K562 (cell line): Measurements from ENCODE around the gene NAIF1. TPM values are rescaled to one million over a fixed set of nuclear protein-coding genes. Genes with fewer than 3 reads are reported as not detected.
A peak's percentile ranks its signal among the peaks of the same experiment; 100 is the strongest.

Source experiments
- FOXA1 ChIP-seq: fragments of 450-650 bp; IDR thresholded peaks from 2 replicates; pipeline ENCODE4 v1.6.1; 2016; ENCODE audit warnings: mild to moderate bottlenecking, borderline replicate concordance
- RBBP5 ChIP-seq: fragments of 200-600 bp; sonication (generic); IDR thresholded peaks from 2 replicates; pipeline ENCODE4 v1.6.1; 2012; ENCODE audit warnings: borderline replicate concordance, mild to moderate bottlenecking, low read length, control low read depth, inconsistent platforms; ENCODE audit not compliant: insufficient read depth, poor library complexity, severe bottlenecking
- RBM34 ChIP-seq: fragments of 200-400 bp; formaldehyde crosslinking; IDR thresholded peaks from 2 replicates; pipeline ENCODE4 v1.6.1; 2018; ENCODE audit warnings: low read length, borderline replicate concordance; ENCODE audit not compliant: insufficient read depth
- polyA plus RNA-seq, 8 experiments: library from polyadenylated mRNA; depleted of rRNA in 4 of 8; stranded (reverse) in 5 of 8; unstranded in 3 of 8; fragments of >200 nt; fragmentation: Nextera tagmentation in 2 of 8; fragmentation: Illumina TruSeq in 1 of 8; extraction: Ambion mirVana in 2 of 8; extraction: Trizol in 1 of 8; gene quantifications; 2 replicates each; pipeline versions ENCODE4 v1.2.1 to v1.2.3, GENCODE V29; 2011 to 2014; ENCODE audit warnings: inconsistent platforms in 1 of 8, missing spikeins in 1 of 8
- total RNA-seq, 7 experiments: library from RNA; depleted of rRNA in 6 of 7; stranded (reverse); fragments of >200 nt in 6 of 7; fragmentation: Illumina TruSeq in 2 of 7; extraction: Trizol in 2 of 7; gene quantifications; 2 replicates each; pipeline versions ENCODE4 v1.2.1 to v1.2.3, GENCODE V29; 2011 to 2021; ENCODE audit warnings: low replicate concordance in 1 of 7
- TF ChIP-seq, protein P1 (sequence below): fragments of 200-600 bp; sonication (generic); IDR thresholded peaks from one replicate; pipeline ENCODE4 v1.6.1; 2012; ENCODE audit warnings: mild to moderate bottlenecking, low read depth, low read length, inconsistent platforms
- TF ChIP-seq, protein P2 (sequence below): fragments of 450-650 bp; formaldehyde crosslinking; IDR thresholded peaks from 2 replicates; pipeline ENCODE4 v1.4.0; 2022; ENCODE audit warnings: missing genetic modification characterization
- TF ChIP-seq, protein P3 (sequence below): IDR thresholded peaks from 2 replicates; pipeline ENCODE4 v1.6.1; 2011; ENCODE audit not compliant: insufficient read length; ENCODE audit errors: extremely low read depth
- TF ChIP-seq, protein P4 (sequence below): fragments of 450-650 bp; IDR thresholded peaks from 2 replicates; pipeline ENCODE4 v1.6.1; 2016; ENCODE audit warnings: borderline replicate concordance

Gene NAIF1
- total and polyA plus RNA-seq, 9 of the 15 experiments (the other 6 are each of a cell fraction or from before 2014, with no cell fraction given) = 4.8 to 26.6 (median 17.2) TPM

DNA sequence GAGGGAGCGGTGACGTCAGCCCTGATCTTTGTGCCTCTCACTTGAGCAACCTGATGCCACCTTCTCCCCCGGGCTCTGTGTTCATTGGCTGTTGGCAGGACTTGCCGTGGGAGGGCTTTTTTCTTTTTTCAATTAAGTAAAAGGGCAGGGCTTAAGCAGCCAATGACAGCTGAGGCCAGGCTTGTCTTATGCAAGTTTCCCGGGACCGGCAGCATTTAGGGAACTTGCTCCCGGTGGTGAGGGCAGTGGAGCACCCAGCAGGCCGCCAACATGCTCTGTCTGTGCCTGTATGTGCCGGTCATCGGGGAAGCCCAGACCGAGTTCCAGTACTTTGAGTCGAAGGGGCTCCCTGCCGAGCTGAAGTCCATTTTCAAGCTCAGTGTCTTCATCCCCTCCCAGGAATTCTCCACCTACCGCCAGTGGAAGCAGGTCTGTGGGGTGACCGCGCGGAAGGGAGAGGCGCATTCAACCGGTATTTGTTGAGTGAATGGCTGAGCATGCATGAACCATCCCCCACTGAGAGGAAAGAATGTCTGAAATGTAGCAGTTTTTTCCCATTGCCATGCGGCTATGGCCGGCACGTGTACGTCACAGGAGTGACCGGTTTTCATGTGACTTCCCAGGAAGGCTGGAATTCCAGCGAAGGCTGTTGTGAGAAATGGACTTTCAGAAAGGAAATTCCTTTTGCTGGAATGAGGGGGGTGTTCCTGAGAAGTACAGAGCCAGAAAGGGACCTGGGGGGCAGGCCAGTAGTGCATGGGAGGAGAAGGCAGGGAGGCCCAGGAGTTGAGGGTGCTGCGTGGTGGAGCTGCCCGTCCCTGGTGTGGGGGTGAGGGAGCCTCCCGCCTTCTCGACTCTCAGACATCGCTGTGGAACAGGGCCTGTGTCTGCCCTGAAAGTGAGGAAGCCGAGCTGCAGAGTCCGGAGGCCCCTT is 31.4 kb upstream of the NAIF1 start (continued):
- TF ChIP-seq, protein P1, sequence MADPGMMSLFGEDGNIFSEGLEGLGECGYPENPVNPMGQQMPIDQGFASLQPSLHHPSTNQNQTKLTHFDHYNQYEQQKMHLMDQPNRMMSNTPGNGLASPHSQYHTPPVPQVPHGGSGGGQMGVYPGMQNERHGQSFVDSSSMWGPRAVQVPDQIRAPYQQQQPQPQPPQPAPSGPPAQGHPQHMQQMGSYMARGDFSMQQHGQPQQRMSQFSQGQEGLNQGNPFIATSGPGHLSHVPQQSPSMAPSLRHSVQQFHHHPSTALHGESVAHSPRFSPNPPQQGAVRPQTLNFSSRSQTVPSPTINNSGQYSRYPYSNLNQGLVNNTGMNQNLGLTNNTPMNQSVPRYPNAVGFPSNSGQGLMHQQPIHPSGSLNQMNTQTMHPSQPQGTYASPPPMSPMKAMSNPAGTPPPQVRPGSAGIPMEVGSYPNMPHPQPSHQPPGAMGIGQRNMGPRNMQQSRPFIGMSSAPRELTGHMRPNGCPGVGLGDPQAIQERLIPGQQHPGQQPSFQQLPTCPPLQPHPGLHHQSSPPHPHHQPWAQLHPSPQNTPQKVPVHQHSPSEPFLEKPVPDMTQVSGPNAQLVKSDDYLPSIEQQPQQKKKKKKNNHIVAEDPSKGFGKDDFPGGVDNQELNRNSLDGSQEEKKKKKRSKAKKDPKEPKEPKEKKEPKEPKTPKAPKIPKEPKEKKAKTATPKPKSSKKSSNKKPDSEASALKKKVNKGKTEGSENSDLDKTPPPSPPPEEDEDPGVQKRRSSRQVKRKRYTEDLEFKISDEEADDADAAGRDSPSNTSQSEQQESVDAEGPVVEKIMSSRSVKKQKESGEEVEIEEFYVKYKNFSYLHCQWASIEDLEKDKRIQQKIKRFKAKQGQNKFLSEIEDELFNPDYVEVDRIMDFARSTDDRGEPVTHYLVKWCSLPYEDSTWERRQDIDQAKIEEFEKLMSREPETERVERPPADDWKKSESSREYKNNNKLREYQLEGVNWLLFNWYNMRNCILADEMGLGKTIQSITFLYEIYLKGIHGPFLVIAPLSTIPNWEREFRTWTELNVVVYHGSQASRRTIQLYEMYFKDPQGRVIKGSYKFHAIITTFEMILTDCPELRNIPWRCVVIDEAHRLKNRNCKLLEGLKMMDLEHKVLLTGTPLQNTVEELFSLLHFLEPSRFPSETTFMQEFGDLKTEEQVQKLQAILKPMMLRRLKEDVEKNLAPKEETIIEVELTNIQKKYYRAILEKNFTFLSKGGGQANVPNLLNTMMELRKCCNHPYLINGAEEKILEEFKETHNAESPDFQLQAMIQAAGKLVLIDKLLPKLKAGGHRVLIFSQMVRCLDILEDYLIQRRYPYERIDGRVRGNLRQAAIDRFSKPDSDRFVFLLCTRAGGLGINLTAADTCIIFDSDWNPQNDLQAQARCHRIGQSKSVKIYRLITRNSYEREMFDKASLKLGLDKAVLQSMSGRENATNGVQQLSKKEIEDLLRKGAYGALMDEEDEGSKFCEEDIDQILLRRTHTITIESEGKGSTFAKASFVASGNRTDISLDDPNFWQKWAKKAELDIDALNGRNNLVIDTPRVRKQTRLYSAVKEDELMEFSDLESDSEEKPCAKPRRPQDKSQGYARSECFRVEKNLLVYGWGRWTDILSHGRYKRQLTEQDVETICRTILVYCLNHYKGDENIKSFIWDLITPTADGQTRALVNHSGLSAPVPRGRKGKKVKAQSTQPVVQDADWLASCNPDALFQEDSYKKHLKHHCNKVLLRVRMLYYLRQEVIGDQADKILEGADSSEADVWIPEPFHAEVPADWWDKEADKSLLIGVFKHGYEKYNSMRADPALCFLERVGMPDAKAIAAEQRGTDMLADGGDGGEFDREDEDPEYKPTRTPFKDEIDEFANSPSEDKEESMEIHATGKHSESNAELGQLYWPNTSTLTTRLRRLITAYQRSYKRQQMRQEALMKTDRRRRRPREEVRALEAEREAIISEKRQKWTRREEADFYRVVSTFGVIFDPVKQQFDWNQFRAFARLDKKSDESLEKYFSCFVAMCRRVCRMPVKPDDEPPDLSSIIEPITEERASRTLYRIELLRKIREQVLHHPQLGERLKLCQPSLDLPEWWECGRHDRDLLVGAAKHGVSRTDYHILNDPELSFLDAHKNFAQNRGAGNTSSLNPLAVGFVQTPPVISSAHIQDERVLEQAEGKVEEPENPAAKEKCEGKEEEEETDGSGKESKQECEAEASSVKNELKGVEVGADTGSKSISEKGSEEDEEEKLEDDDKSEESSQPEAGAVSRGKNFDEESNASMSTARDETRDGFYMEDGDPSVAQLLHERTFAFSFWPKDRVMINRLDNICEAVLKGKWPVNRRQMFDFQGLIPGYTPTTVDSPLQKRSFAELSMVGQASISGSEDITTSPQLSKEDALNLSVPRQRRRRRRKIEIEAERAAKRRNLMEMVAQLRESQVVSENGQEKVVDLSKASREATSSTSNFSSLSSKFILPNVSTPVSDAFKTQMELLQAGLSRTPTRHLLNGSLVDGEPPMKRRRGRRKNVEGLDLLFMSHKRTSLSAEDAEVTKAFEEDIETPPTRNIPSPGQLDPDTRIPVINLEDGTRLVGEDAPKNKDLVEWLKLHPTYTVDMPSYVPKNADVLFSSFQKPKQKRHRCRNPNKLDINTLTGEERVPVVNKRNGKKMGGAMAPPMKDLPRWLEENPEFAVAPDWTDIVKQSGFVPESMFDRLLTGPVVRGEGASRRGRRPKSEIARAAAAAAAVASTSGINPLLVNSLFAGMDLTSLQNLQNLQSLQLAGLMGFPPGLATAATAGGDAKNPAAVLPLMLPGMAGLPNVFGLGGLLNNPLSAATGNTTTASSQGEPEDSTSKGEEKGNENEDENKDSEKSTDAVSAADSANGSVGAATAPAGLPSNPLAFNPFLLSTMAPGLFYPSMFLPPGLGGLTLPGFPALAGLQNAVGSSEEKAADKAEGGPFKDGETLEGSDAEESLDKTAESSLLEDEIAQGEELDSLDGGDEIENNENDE = no peak
- TF ChIP-seq, protein P2, sequence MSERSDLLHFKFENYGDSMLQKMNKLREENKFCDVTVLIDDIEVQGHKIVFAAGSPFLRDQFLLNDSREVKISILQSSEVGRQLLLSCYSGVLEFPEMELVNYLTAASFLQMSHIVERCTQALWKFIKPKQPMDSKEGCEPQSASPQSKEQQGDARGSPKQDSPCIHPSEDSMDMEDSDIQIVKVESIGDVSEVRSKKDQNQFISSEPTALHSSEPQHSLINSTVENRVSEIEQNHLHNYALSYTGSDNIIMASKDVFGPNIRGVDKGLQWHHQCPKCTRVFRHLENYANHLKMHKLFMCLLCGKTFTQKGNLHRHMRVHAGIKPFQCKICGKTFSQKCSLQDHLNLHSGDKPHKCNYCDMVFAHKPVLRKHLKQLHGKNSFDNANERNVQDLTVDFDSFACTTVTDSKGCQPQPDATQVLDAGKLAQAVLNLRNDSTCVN (CRISPR knock-in tag) = no peak
- TF ChIP-seq RBM34 = no peak
- no peak for TF ChIP-seq FOXA1
- peak; percentile 52 for TF ChIP-seq RBBP5
- TF ChIP-seq, protein P3, sequence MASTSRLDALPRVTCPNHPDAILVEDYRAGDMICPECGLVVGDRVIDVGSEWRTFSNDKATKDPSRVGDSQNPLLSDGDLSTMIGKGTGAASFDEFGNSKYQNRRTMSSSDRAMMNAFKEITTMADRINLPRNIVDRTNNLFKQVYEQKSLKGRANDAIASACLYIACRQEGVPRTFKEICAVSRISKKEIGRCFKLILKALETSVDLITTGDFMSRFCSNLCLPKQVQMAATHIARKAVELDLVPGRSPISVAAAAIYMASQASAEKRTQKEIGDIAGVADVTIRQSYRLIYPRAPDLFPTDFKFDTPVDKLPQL = no peak
- TF ChIP-seq, protein P4, sequence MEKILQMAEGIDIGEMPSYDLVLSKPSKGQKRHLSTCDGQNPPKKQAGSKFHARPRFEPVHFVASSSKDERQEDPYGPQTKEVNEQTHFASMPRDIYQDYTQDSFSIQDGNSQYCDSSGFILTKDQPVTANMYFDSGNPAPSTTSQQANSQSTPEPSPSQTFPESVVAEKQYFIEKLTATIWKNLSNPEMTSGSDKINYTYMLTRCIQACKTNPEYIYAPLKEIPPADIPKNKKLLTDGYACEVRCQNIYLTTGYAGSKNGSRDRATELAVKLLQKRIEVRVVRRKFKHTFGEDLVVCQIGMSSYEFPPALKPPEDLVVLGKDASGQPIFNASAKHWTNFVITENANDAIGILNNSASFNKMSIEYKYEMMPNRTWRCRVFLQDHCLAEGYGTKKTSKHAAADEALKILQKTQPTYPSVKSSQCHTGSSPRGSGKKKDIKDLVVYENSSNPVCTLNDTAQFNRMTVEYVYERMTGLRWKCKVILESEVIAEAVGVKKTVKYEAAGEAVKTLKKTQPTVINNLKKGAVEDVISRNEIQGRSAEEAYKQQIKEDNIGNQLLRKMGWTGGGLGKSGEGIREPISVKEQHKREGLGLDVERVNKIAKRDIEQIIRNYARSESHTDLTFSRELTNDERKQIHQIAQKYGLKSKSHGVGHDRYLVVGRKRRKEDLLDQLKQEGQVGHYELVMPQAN = no peak; the same call in 1 of the 2 replicates
